IPS DF 6.9 (cell line): Measurements from ENCODE around the gene COL12A1.

Experiments used
- DNase-seq: peaks from one replicate; pipeline ENCODE4 v3.0.0-alpha.2; 2013; ENCODE audit warnings: low read depth, low spot score
- H3K27ac ChIP-seq: one replicate; pipeline ENCODE4 v1.5.1; 2013; ENCODE audit warnings: low read length, control low read depth
- H3K27me3 ChIP-seq: 2 replicates; pipeline ENCODE4 v1.6.1; 2013; ENCODE audit warnings: mild to moderate bottlenecking, low read length; ENCODE audit not compliant: control insufficient read depth, insufficient read depth
- H3K36me3 ChIP-seq: 2 replicates; pipeline ENCODE4 v1.6.1; 2013; ENCODE audit warnings: low read length; ENCODE audit not compliant: control insufficient read depth, insufficient read depth
- H3K4me1 ChIP-seq: 2 replicates; pipeline ENCODE4 v1.6.1; 2013; ENCODE audit warnings: low read length; ENCODE audit not compliant: control insufficient read depth, insufficient read depth
- H3K4me3 ChIP-seq: 2 replicates; pipeline ENCODE4 v1.5.1; 2013; ENCODE audit warnings: mild to moderate bottlenecking, low read length
- H3K9me3 ChIP-seq: 2 replicates; pipeline ENCODE4 v1.6.1; 2013; ENCODE audit warnings: low read length, inconsistent platforms; ENCODE audit not compliant: control insufficient read depth, insufficient read depth
- WGBS: extraction: QIAGEN DNeasy Blood & Tissue Kit; methylation state at CpG from one replicate; pipeline ENCODE4 v1.1.7; 2013; ENCODE audit warnings: mixed read lengths, missing lambda C conversion rate; ENCODE audit not compliant: insufficient read length, insufficient coverage; 5-methylcytosine and 5-hydroxymethylcytosine counted together

COL12A1 gene

GRCh38 chr6:75205776-75206575, at the start of gene COL12A1:
Gene COL12A1 (minus strand): TSS chr6:75206053. CDS start chr6:75202792, 3,261 bp downstream.
- Histone ChIP-seq H3K4me1 (no peaks in the 10 kb centered on the region), H3K27me3 (peaks cover 59% of the 10 kb centered on the region), H3K9me3 (no peaks in the 10 kb centered on the region), H3K36me3 (no peaks in the 10 kb centered on the region), H3K27ac (no peak within 1 kb of the TSS), H3K4me3 (peak within 1 kb of the TSS; percentile 68)
- no peak for DNase-seq
- no CpG with 5 or more reads among the region's 64 CpGs for WGBS

GRCh38 chr6:75250552-75250951, 44.7 kb upstream of the COL12A1 start:
- Histone ChIP-seq H3K27me3 (no peaks in the 10 kb centered on the region), H3K9me3 (no peaks in the 10 kb centered on the region), H3K4me3 (no peak overlapping the region), H3K27ac (no peak overlapping the region), H3K4me1 (0 out of 2 replicates have a peak, but pooled peaks cover 2% of the 10 kb centered on the region), H3K36me3 (no peaks in the 10 kb centered on the region)
- no peak for DNase-seq
- WGBS, result no CpG with 5 or more reads among the region's 2 CpGs

- no peaks in the 10 kb centered on the region for H3K27me3 ChIP-seq
- H3K27ac ChIP-seq, result no peak overlapping the region
- H3K4me3 ChIP-seq, result no peak overlapping the region
- no peaks in the 10 kb centered on the region for H3K36me3 ChIP-seq
- H3K4me1 ChIP-seq, result 0 out of 2 replicates have a peak, but pooled peaks cover 2% of the 10 kb centered on the region
- DNase-seq, result no peak
- no peaks in the 10 kb centered on the region for H3K9me3 ChIP-seq
Observed at GRCh38 chr6:75249837-75250236, 44.0 kb upstream of the COL12A1 start.

GRCh38 chr6:75246386-75246785, 40.5 kb upstream of the COL12A1 start:
- no peak overlapping the region for H3K27ac ChIP-seq
- H3K27me3 ChIP-seq, result no peaks in the 10 kb centered on the region
- no peaks in the 10 kb centered on the region for H3K36me3 ChIP-seq
- no peak for DNase-seq
- no peaks in the 10 kb centered on the region for H3K4me1 ChIP-seq
- WGBS, result no CpG with 5 or more reads among the region's 2 CpGs
- no peak overlapping the region for H3K4me3 ChIP-seq
- H3K9me3 ChIP-seq, result no peaks in the 10 kb centered on the region

GRCh38 chr6:75244063-75244584, 38.3 kb upstream of the COL12A1 start:
- WGBS, result no CpG with 5 or more reads among the region's 15 CpGs
- H3K9me3 ChIP-seq, result no peaks in the 10 kb centered on the region
- peaks cover 1% of the 10 kb centered on the region; the same call in 1 of the 2 replicates for H3K36me3 ChIP-seq
- peak overlapping the region; percentile 54; the same call in 1 of the 2 replicates for H3K4me3 ChIP-seq
- no peaks in the 10 kb centered on the region for H3K27me3 ChIP-seq
- no peak for DNase-seq
- H3K4me1 ChIP-seq, result no peaks in the 10 kb centered on the region
- no peak overlapping the region for H3K27ac ChIP-seq

GRCh38 chr6:75243333-75244062, 37.6 kb upstream of the COL12A1 start, which contains the start of gene COX7A2:
Gene COX7A2 (minus strand): TSS chr6:75243801. CDS start chr6:75243734, 67 bp downstream.
- Histone ChIP-seq H3K36me3 (peaks cover 6% of the 10 kb centered on the region; the same call in 1 of the 2 replicates), H3K9me3 (no peaks in the 10 kb centered on the region), H3K27me3 (no peaks in the 10 kb centered on the region), H3K27ac (no peak within 1 kb of the TSS), H3K4me1 (no peaks in the 10 kb centered on the region), H3K4me3 (peak within 1 kb of the TSS; percentile 54)
- DNase-seq, result peak; percentile 92
- WGBS, result no CpG with 5 or more reads among the region's 36 CpGs

- no CpG with 5 or more reads among the region's 4 CpGs for WGBS
- no peak for DNase-seq
- Histone ChIP-seq H3K4me1 (peaks cover 5% of the 10 kb centered on the region; the same call in 1 of the 2 replicates), H3K36me3 (peaks cover 8% of the 10 kb centered on the region; the same call in 1 of the 2 replicates), H3K4me3 (no peak overlapping the region), H3K9me3 (no peaks in the 10 kb centered on the region), H3K27ac (no peak overlapping the region), H3K27me3 (no peaks in the 10 kb centered on the region)
Observed at GRCh38 chr6:75236630-75237029, 30.8 kb upstream of the COL12A1 start.

- Histone ChIP-seq H3K4me1 (peaks cover 5% of the 10 kb centered on the region; the same call in 1 of the 2 replicates), H3K4me3 (no peak overlapping the region), H3K9me3 (no peaks in the 10 kb centered on the region), H3K27me3 (no peaks in the 10 kb centered on the region), H3K36me3 (peaks cover 8% of the 10 kb centered on the region; the same call in 1 of the 2 replicates), H3K27ac (no peak overlapping the region)
- no CpG with 5 or more reads among the region's 2 CpGs for WGBS
- no peak for DNase-seq
Observed at GRCh38 chr6:75235271-75235670, 29.4 kb upstream of the COL12A1 start.

GRCh38 chr6:75234126-75234865, 28.4 kb upstream of the COL12A1 start:
- H3K4me3 ChIP-seq, result no peak overlapping the region
- DNase-seq, result no peak

More at GRCh38 chr6:75234126-75234865, 28.4 kb upstream of the COL12A1 start:
- WGBS, result no CpG with 5 or more reads among the region's 3 CpGs
- Histone ChIP-seq H3K9me3 (no peaks in the 10 kb centered on the region), H3K36me3 (peaks cover 8% of the 10 kb centered on the region; the same call in 1 of the 2 replicates), H3K27me3 (no peaks in the 10 kb centered on the region), H3K27ac (no peak overlapping the region), H3K4me1 (peaks cover 5% of the 10 kb centered on the region; the same call in 1 of the 2 replicates)
